ENCODE data around the gene SARDH. TPM values are rescaled to one million over a fixed set of nuclear protein-coding genes. Genes with fewer than 3 reads are reported as not detected.

The SARDH gene
- total RNA-seq, 1 experiment from 2014 or later, result 5.3 TPM

DNA sequence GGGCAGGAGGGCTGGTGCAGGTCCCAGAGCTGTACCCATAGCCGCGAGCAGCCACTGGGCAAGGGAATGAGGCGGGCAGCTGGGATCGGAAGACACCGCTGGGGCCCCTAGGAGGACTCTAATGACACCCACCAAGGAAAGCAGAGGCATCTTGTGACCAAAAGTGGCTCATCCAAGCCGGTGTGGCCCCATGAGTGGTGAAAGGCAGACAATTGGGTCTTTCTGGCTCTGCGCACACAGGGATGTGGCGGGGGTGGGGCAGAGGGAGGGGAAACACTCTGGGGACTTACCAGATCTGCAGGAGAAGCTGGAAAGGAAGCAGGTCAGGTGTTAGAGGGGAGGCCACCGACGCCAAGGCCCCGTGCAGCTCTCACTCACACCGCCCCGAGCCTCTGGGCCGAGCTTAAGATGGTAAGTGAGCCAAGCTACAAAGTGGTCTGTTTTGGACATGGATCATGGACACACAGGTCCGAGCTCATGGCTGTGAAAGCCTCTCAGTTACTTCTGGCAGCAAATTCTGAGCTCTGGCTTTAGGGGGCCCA lies 42.3 kb upstream of the SARDH start:
- no peak overlapping the region for H3K18ac ChIP-seq (ENCODE audit: insufficient read length, low read depth, low read length)

More for the DNA sequence above, 42.3 kb upstream of the SARDH start:
- WGBS (ENCODE audit: extremely low coverage, insufficient read length, low lambda C conversion rate), result no CpG with 5 or more reads among the region's 15 CpGs
- Histone ChIP-seq H3K27me3 (ENCODE audit: insufficient read depth, low read length) (no peaks in the 10 kb centered on the region), H3T11ph (ENCODE audit: low read length) (no peak overlapping the region), H3K4ac (ENCODE audit: low read depth, low read length) (no peak overlapping the region), H4K8ac (replicated peaks; ENCODE audit: insufficient read length, low read depth, low read length) (no peak overlapping the region), H4K91ac (ENCODE audit: insufficient read length, low read depth, low read length) (no peak overlapping the region), H3K9ac (ENCODE audit: extremely low read depth, insufficient read length, low read length) (no peak overlapping the region), H3K4me2 (ENCODE audit: insufficient read depth, insufficient read length, low read length) (no peak overlapping the region), H2BK12ac (ENCODE audit: insufficient read length, low read depth, low read length) (no peak overlapping the region), H3K23me2 (ENCODE audit: insufficient read length, low read depth, low read length, poor library complexity, severe bottlenecking) (no peaks in the 10 kb centered on the region), H3K4me1 (ENCODE audit: insufficient read depth, low read length) (no peaks in the 10 kb centered on the region), H3K27ac (ENCODE audit: insufficient read length, low read depth, low read length) (no peak overlapping the region), H2BK5ac (ENCODE audit: insufficient read length, low read length) (no peak overlapping the region), H3K14ac (ENCODE audit: insufficient read depth, low read length) (no peak overlapping the region), H2AK5ac (ENCODE audit: insufficient read length, low read length) (no peak overlapping the region), H2BK120ac (ENCODE audit: low read depth, low read length, poor library complexity, severe bottlenecking) (no peak overlapping the region), H3K79me2 (ENCODE audit: insufficient read depth, low read length) (no peaks in the 10 kb centered on the region), H2BK15ac (ENCODE audit: low read depth, low read length) (no peak overlapping the region), H2AFZ (ENCODE audit: low read length) (no peak overlapping the region), H3K79me1 (ENCODE audit: insufficient read depth, low read depth, low read length, poor library complexity, severe bottlenecking) (no peaks in the 10 kb centered on the region), H4K5ac (ENCODE audit: insufficient read length, low read depth, low read length) (no peak overlapping the region), H4K20me1 (ENCODE audit: control insufficient read depth, insufficient read depth, insufficient read length) (no peaks in the 10 kb centered on the region), H3K56ac (ENCODE audit: insufficient read length, low read depth, low read length) (no peak overlapping the region), H2BK20ac (ENCODE audit: low read depth, low read length, poor library complexity, severe bottlenecking) (no peak overlapping the region), H3K9me3 (ENCODE audit: control insufficient read depth, low read depth, low read length) (no peaks in the 10 kb centered on the region), H3K23ac (ENCODE audit: insufficient read length, low read depth, low read length) (no peak overlapping the region)
- Mint-ChIP-seq H3K4me1 (no peaks in the 10 kb centered on the region), H3K4me3 (no peak overlapping the region), H3K36me3 (ENCODE audit: insufficient read depth in 1 of 3, low read depth in 3 of 3) (peaks cover 6 to 58% (median 39%) of the 10 kb centered on the region in 3 experiments), H3K27ac (peak overlapping the region in 1 of 3 experiments; percentile 72; a peak in 1 of 7 replicates), H3K9me3 (no peaks in the 10 kb centered on the region), H3K27me3 (ENCODE audit: low read depth) (no peaks in the 10 kb centered on the region)
- TF ChIP-seq, protein P1, sequence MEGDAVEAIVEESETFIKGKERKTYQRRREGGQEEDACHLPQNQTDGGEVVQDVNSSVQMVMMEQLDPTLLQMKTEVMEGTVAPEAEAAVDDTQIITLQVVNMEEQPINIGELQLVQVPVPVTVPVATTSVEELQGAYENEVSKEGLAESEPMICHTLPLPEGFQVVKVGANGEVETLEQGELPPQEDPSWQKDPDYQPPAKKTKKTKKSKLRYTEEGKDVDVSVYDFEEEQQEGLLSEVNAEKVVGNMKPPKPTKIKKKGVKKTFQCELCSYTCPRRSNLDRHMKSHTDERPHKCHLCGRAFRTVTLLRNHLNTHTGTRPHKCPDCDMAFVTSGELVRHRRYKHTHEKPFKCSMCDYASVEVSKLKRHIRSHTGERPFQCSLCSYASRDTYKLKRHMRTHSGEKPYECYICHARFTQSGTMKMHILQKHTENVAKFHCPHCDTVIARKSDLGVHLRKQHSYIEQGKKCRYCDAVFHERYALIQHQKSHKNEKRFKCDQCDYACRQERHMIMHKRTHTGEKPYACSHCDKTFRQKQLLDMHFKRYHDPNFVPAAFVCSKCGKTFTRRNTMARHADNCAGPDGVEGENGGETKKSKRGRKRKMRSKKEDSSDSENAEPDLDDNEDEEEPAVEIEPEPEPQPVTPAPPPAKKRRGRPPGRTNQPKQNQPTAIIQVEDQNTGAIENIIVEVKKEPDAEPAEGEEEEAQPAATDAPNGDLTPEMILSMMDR (conservative IDR thresholded peaks at IDR 0.05), result no peak
- no peak for DNase-seq

Data from H9 (cell line).